Smooth muscle cell (in vitro differentiated cells): ENCODE measurements around the gene DGKD. TPM values are rescaled to one million over a fixed set of nuclear protein-coding genes. Genes with fewer than 3 reads are reported as not detected.

Experiments
- DNase-seq: peaks from one replicate; lab custom pipeline; 2025; ENCODE audit not compliant: unreplicated experiment; lab: John Stamatoyannopoulos, UW
- H2AFZ ChIP-seq: fragments of 200-600 bp; sonication (generic); 2 replicates; pipeline ENCODE4 v1.6.0; 2016; ENCODE audit warnings: antibody characterized with exemption, low read depth, mild to moderate bottlenecking
- H3F3A ChIP-seq: fragments of 200-600 bp; sonication (generic); 2 replicates; pipeline ENCODE4 v1.6.0; 2017; ENCODE audit warnings: antibody characterized with exemption, low read depth
- H3K27ac ChIP-seq: fragments of 200-600 bp; sonication (generic); 2 replicates; pipeline ENCODE4 v1.5.1; 2016; ENCODE audit warnings: low read depth, mild to moderate bottlenecking
- H3K27me3 ChIP-seq: fragments of 200-600 bp; sonication (generic); 2 replicates; pipeline ENCODE4 v1.6.1; 2016; ENCODE audit warnings: low read depth, mild to moderate bottlenecking
- H3K36me3 ChIP-seq: fragments of 200-600 bp; sonication (generic); 2 replicates; pipeline ENCODE4 v1.5.1; 2016; ENCODE audit warnings: low read depth
- H3K4me1 ChIP-seq: fragments of 200-600 bp; sonication (generic); 2 replicates; pipeline ENCODE4 v1.5.1; 2016; ENCODE audit warnings: low read depth
- H3K4me2 ChIP-seq: fragments of 200-600 bp; sonication (generic); 2 replicates; pipeline ENCODE4 v1.6.0; 2016; ENCODE audit warnings: mild to moderate bottlenecking
- H3K4me3 ChIP-seq: fragments of 200-600 bp; sonication (generic); 2 replicates; pipeline ENCODE4 v1.5.1; 2016; ENCODE audit warnings: mild to moderate bottlenecking
- H3K79me2 ChIP-seq: fragments of 200-600 bp; sonication (generic); 2 replicates; pipeline ENCODE4 v1.6.0; 2016; ENCODE audit warnings: low read depth, mild to moderate bottlenecking
- H3K9ac ChIP-seq: fragments of 200-600 bp; sonication (generic); 2 replicates; pipeline ENCODE4 v1.6.0; 2016; ENCODE audit warnings: low read depth
- H3K9me3 ChIP-seq: fragments of 200-600 bp; sonication (generic); replicated peaks from 2 replicates; pipeline ENCODE4 v1.5.1; 2016; ENCODE audit warnings: low read depth
- H4K20me1 ChIP-seq: fragments of 200-600 bp; sonication (generic); 2 replicates; pipeline ENCODE4 v1.6.0; 2016; ENCODE audit warnings: low read depth
- CTCF ChIP-seq: fragments of 200-600 bp; sonication (generic); IDR thresholded peaks from 2 replicates; pipeline ENCODE4 v1.5.1; 2017; ENCODE audit warnings: borderline replicate concordance, mild to moderate bottlenecking, antibody characterized with exemption; ENCODE audit not compliant: insufficient read depth, poor library complexity, severe bottlenecking
- WGBS: methylation state at CpG from one replicate; pipeline ENCODE4 v1.1.7; 2016; ENCODE audit warnings: low lambda C conversion rate; 5-methylcytosine and 5-hydroxymethylcytosine counted together
- polyA plus RNA-seq: library from polyadenylated mRNA; unstranded; fragments of >200 nt; fragmentation: Nextera tagmentation; extraction: Ambion mirVana; gene quantifications from 2 replicates; pipeline ENCODE4 v1.2.1, GENCODE V29; 2016
- total RNA-seq: library from RNA; depleted of rRNA; stranded (reverse); fragments of >200 nt; gene quantifications from 2 replicates; pipeline ENCODE4 v1.2.3, GENCODE V29; 2014

The DGKD gene
- total and polyA plus RNA-seq, 2 experiments from 2014 or later = 12.2 to 14.2 TPM

GRCh38 chr2:233375490-233376314 is 21.4 kb downstream of the DGKD start:
- no peak overlapping the region for H3K9ac ChIP-seq
- no peak overlapping the region for H3K27ac ChIP-seq
- no peaks in the 10 kb centered on the region for H3K9me3 ChIP-seq
- no peak overlapping the region for H2AFZ ChIP-seq
- no peaks in the 10 kb centered on the region for H3K4me1 ChIP-seq
- H3F3A ChIP-seq = no peaks in the 10 kb centered on the region
- no peak overlapping the region for H3K4me2 ChIP-seq
- peaks cover 71% of the 10 kb centered on the region for H3K79me2 ChIP-seq
- H4K20me1 ChIP-seq = peaks cover 15% of the 10 kb centered on the region
- no peak for DNase-seq
- no peaks in the 10 kb centered on the region for H3K36me3 ChIP-seq
- no peak overlapping the region for H3K4me3 ChIP-seq
- no peaks in the 10 kb centered on the region for H3K27me3 ChIP-seq
- TF ChIP-seq CTCF = no peak
- 83% methylated on average over 10 of the region's 10 CpGs for WGBS

- H4K20me1 ChIP-seq = peaks cover 31% of the 10 kb centered on the region
- peaks cover 65% of the 10 kb centered on the region for H3K79me2 ChIP-seq
Measured at GRCh38 chr2:233379034-233379433, 24.7 kb downstream of the DGKD start.

GRCh38 chr2:233379441-233379840 is 25.1 kb downstream of the DGKD start:
- H3F3A ChIP-seq = no peaks in the 10 kb centered on the region
- peaks cover 34% of the 10 kb centered on the region for H4K20me1 ChIP-seq
- no peak overlapping the region for H2AFZ ChIP-seq
- H3K9me3 ChIP-seq = no peaks in the 10 kb centered on the region
- peaks cover 4% of the 10 kb centered on the region for H3K4me1 ChIP-seq
- H3K4me2 ChIP-seq = no peak overlapping the region
- H3K27ac ChIP-seq = no peak overlapping the region
- no peak overlapping the region for H3K9ac ChIP-seq
- H3K79me2 ChIP-seq = peaks cover 65% of the 10 kb centered on the region
- no peak for DNase-seq
- WGBS = 89% methylated on average over 1 of the region's 1 CpG
- H3K27me3 ChIP-seq = no peaks in the 10 kb centered on the region
- H3K4me3 ChIP-seq = no peak overlapping the region
- no peaks in the 10 kb centered on the region for H3K36me3 ChIP-seq
- TF ChIP-seq CTCF = no peak

More at GRCh38 chr2:233379034-233379433, 24.7 kb downstream of the DGKD start:
- H3K27ac ChIP-seq = no peak overlapping the region
- no peaks in the 10 kb centered on the region for H3F3A ChIP-seq
- no peaks in the 10 kb centered on the region for H3K27me3 ChIP-seq
- 87% methylated on average over 6 of the region's 6 CpGs for WGBS
- no peak for TF ChIP-seq CTCF
- peaks cover under 1% of the 10 kb centered on the region for H3K4me1 ChIP-seq
- H2AFZ ChIP-seq = no peak overlapping the region
- H3K4me3 ChIP-seq = no peak overlapping the region
- DNase-seq = no peak
- H3K4me2 ChIP-seq = no peak overlapping the region
- H3K9me3 ChIP-seq = no peaks in the 10 kb centered on the region
- no peak overlapping the region for H3K9ac ChIP-seq
- no peaks in the 10 kb centered on the region for H3K36me3 ChIP-seq
